GM10248 (cell line): ENCODE measurements around the gene SLC25A25.

ENCODE experiments used
- CTCF ChIA-PET: fragments of 300-600 bp; sonication (Branson Sonifier 250); formaldehyde crosslinking; extraction: SDS; loops from one replicate; lab custom pipeline; 2021; ENCODE audit warnings: antibody characterized with exemption; lab: Yijun Ruan, JAX
- POLR2A ChIA-PET: fragments of 350-650 bp; sonication (Branson Sonifier 250); formaldehyde crosslinking; extraction: SDS; loops from one replicate; lab custom pipeline; 2020; ENCODE audit warnings: antibody characterized with exemption; lab: Yijun Ruan, JAX
- DNase-seq: peaks from one replicate; pipeline ENCODE4 v3.0.0; 2012; ENCODE audit errors: extremely low spot score
- CTCF ChIP-seq: IDR thresholded peaks from 2 replicates; pipeline ENCODE4 v1.5.1; 2012; ENCODE audit warnings: mild to moderate bottlenecking, low read depth; ENCODE audit errors: extremely low read depth, missing control alignments, control extremely low read depth

SLC25A25 gene

GRCh38 chr9:128087262-128087661, 19.2 kb downstream of the SLC25A25 start:
- ChIA-PET POLR2A (no interaction called here), CTCF (interaction anchor here (0.8 to 2.5 kb wide), 6 partner anchors 9 to 38 kb away, joined by 3 to 8 read pairs (median 4); no protein-coding TSS in a partner anchor)
- DNase-seq, result no peak
- no peak for TF ChIP-seq CTCF

GRCh38 chr9:128088253-128088945, 20.4 kb downstream of the SLC25A25 start:
- no peak for TF ChIP-seq CTCF
- DNase-seq, result no peak
- ChIA-PET POLR2A (no interaction called here), CTCF (interaction anchor here (1.0 to 2.5 kb wide), 5 partner anchors 10 to 36 kb away, joined by 3 to 8 read pairs (median 5); no protein-coding TSS in a partner anchor)

GRCh38 chr9:128089299-128089698, 21.3 kb downstream of the SLC25A25 start:
- CTCF ChIA-PET, result interaction anchor here (1.0 to 2.5 kb wide), 4 partner anchors 17 to 35 kb away, joined by 3 to 8 read pairs (median 4); no protein-coding TSS in a partner anchor
- POLR2A ChIA-PET, result interaction anchor here (0.6 kb wide), 1 partner anchor 17 kb away, joined by 4 read pairs; no protein-coding TSS in a partner anchor
- no peak for DNase-seq
- TF ChIP-seq CTCF, result no peak

- no peak for TF ChIP-seq CTCF
- DNase-seq, result no peak
- POLR2A ChIA-PET, result no interaction called here
- CTCF ChIA-PET, result interaction anchor here (0.8 to 11.7 kb wide), 7 partner anchors 9 to 148 kb away, joined by 3 to 105 read pairs (median 4); partner anchors contain the start of gene NAIF1
Measured at GRCh38 chr9:128091144-128091543, 23.1 kb downstream of the SLC25A25 start.

- DNase-seq, result no peak
Measured at GRCh38 chr9:128091571-128091970, 23.5 kb downstream of the SLC25A25 start.

More at GRCh38 chr9:128091571-128091970, 23.5 kb downstream of the SLC25A25 start:
- ChIA-PET CTCF (interaction anchor here (0.8 to 11.7 kb wide), 9 partner anchors 10 to 148 kb away, joined by 3 to 105 read pairs (median 4); partner anchors contain the start of gene NAIF1), POLR2A (no interaction called here)
- no peak for TF ChIP-seq CTCF
